KOPT-K1 (cell line): Measurements from ENCODE around the gene TFPI.

Experiments
- H3K27ac ChIP-seq: fragments of 200-600 bp; sonication (generic); 2 replicates; pipeline ENCODE4 v1.5.1; 2016; ENCODE audit warnings: antibody characterized with exemption, mild to moderate bottlenecking, low read depth, low read length; ENCODE audit not compliant: poor library complexity, severe bottlenecking
- H3K36me3 ChIP-seq: fragments of 200-600 bp; sonication (generic); 2 replicates; pipeline ENCODE4 v1.5.1; 2017; ENCODE audit warnings: antibody characterized with exemption, mild to moderate bottlenecking, low read length, moderate library complexity; ENCODE audit not compliant: insufficient read depth
- H3K9me3 ChIP-seq: fragments of 200-600 bp; sonication (generic); 2 replicates; pipeline ENCODE4 v1.5.1; 2017; ENCODE audit warnings: antibody characterized with exemption, low read length, mild to moderate bottlenecking; ENCODE audit not compliant: insufficient read depth, poor library complexity, severe bottlenecking

The TFPI gene

GRCh38 chr2:187506416-187506815 is 47.8 kb downstream of the TFPI start:
- Histone ChIP-seq H3K9me3 (no peaks in the 10 kb centered on the region), H3K27ac (no peak overlapping the region)

GRCh38 chr2:187505065-187505672 is 49.1 kb downstream of the TFPI start:
- H3K36me3 ChIP-seq: no peaks in the 10 kb centered on the region
- no peak overlapping the region for H3K27ac ChIP-seq
- H3K9me3 ChIP-seq: no peaks in the 10 kb centered on the region

More at GRCh38 chr2:187506416-187506815, 47.8 kb downstream of the TFPI start:
- H3K36me3 ChIP-seq: no peaks in the 10 kb centered on the region

GRCh38 chr2:187504312-187504921 is 49.8 kb downstream of the TFPI start:
- Histone ChIP-seq H3K9me3 (no peaks in the 10 kb centered on the region), H3K27ac (no peak overlapping the region), H3K36me3 (no peaks in the 10 kb centered on the region)

GRCh38 chr2:187503700-187504099 is 50.5 kb downstream of the TFPI start:
- no peaks in the 10 kb centered on the region for H3K36me3 ChIP-seq

GRCh38 chr2:187502467-187502866 is 51.8 kb downstream of the TFPI start:
- no peaks in the 10 kb centered on the region for H3K36me3 ChIP-seq
- no peaks in the 10 kb centered on the region for H3K9me3 ChIP-seq
- no peak overlapping the region for H3K27ac ChIP-seq

More at GRCh38 chr2:187503700-187504099, 50.5 kb downstream of the TFPI start:
- no peaks in the 10 kb centered on the region for H3K9me3 ChIP-seq
- H3K27ac ChIP-seq: no peak overlapping the region

- Histone ChIP-seq H3K36me3 (no peaks in the 10 kb centered on the region), H3K9me3 (no peaks in the 10 kb centered on the region), H3K27ac (no peak overlapping the region)
Observed at GRCh38 chr2:187500585-187501359, 53.5 kb downstream of the TFPI start.

GRCh38 chr2:187499941-187500532 is 54.2 kb downstream of the TFPI start:
- no peak overlapping the region for H3K27ac ChIP-seq
- no peaks in the 10 kb centered on the region for H3K36me3 ChIP-seq
- H3K9me3 ChIP-seq: no peaks in the 10 kb centered on the region

- no peaks in the 10 kb centered on the region for H3K9me3 ChIP-seq
- H3K36me3 ChIP-seq: no peaks in the 10 kb centered on the region
- no peak overlapping the region for H3K27ac ChIP-seq
Observed at GRCh38 chr2:187497858-187498463, 56.3 kb downstream of the TFPI start.

- Histone ChIP-seq H3K27ac (no peak overlapping the region), H3K9me3 (no peaks in the 10 kb centered on the region), H3K36me3 (no peaks in the 10 kb centered on the region)
Observed at GRCh38 chr2:187497140-187497539, 57.1 kb downstream of the TFPI start.

- Histone ChIP-seq H3K9me3 (no peaks in the 10 kb centered on the region), H3K36me3 (no peaks in the 10 kb centered on the region), H3K27ac (no peak overlapping the region)
Observed at GRCh38 chr2:187495324-187495723, 58.9 kb downstream of the TFPI start.

GRCh38 chr2:187493877-187494568 is 60.2 kb downstream of the TFPI start:
- Histone ChIP-seq H3K36me3 (no peaks in the 10 kb centered on the region), H3K27ac (no peak overlapping the region), H3K9me3 (no peaks in the 10 kb centered on the region)

- Histone ChIP-seq H3K9me3 (no peaks in the 10 kb centered on the region), H3K36me3 (no peaks in the 10 kb centered on the region), H3K27ac (no peak overlapping the region)
Observed at GRCh38 chr2:187493180-187493579, 61.1 kb downstream of the TFPI start.

GRCh38 chr2:187486241-187486640 is 68.0 kb downstream of the TFPI start:
- Histone ChIP-seq H3K9me3 (no peaks in the 10 kb centered on the region), H3K36me3 (no peaks in the 10 kb centered on the region), H3K27ac (no peak overlapping the region)

GRCh38 chr2:187485523-187485922 is 68.7 kb downstream of the TFPI start:
- Histone ChIP-seq H3K36me3 (no peaks in the 10 kb centered on the region), H3K27ac (no peak overlapping the region), H3K9me3 (no peaks in the 10 kb centered on the region)
